ENCODE measurements around the gene ISM1.
"Not testable (repeated sequence)": the region's sequence is repeated elsewhere in the genome, so short reads cannot be mapped to it uniquely, and the experiment has no call there.

Gene ISM1

DNA sequence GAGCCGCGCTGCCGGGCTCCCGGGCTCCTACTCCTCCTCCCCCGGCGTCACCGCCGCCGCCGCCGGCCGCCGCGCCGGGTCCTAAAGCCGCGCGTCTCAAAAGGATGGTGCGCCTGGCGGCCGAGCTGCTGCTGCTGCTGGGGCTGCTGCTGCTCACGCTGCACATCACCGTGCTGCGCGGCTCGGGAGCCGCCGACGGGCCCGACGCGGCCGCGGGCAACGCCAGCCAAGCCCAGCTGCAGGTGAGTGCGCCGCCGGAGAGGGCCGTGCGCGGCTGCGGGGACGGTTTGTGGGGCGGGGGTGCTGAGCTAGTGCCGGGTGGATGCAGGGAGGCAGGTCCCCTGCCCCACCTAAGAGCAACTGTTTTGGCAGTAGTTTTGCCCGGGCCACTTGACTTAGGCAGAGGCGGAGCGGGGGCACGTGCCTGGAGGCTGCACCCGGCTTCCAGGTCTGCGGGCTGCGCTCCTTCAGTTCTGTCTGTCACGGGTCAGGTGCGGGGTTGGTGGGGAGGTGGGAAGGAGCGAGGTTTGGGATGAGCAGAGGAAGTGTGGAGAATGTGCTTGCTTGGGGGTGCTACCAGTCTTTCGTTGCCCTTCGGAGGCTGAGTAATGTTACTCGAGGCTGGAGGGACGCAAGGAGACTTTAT is 722 bp downstream of the ISM1 start:
- peak; percentile 56 for DNase-seq

- DNase-seq, result no peak
These were observed 1.2 kb downstream of the ISM1 start for GRCh38 chr20:13222319-13222716.

DNA sequence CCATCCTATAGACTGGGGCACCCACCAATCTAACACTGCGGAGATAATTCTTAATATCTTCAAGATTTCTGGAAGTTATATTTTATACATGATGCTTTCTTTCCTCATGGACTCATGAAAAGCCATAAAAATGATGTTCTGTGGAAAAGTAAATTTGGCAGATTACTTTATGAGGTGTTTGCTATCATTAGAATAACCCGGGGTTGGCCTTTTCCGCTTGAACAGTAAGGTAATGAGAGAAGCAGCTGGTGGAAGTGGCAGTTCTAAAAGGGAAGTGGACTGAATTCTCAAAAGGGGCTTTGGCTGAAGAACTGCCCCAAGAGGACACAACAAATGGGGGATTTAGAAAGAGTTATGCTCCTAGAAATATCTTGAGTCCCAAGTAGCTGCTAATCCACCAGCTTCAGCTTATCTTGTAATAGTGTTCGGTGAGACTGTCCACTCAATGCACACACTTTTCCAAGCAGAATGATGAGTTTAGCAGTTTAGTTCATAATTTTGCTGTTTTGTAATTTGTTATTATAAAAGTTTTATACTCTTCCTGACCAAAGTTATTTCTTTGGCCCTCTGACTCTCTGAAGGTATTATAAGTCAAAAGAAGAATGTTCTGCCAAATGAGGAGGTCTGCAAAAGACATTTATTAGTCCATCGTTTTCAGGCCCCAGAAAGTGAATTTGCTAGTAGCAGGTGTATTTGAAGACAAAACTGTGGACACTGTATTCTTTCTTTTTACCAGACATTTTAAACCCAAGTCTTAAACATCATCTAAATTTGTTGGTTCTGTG is 2.9 kb downstream of the ISM1 start:
- no peak for DNase-seq

- DNase-seq, result no peak
These were observed 5.3 kb downstream of the ISM1 start for GRCh38 chr20:13226367-13226766.

DNA sequence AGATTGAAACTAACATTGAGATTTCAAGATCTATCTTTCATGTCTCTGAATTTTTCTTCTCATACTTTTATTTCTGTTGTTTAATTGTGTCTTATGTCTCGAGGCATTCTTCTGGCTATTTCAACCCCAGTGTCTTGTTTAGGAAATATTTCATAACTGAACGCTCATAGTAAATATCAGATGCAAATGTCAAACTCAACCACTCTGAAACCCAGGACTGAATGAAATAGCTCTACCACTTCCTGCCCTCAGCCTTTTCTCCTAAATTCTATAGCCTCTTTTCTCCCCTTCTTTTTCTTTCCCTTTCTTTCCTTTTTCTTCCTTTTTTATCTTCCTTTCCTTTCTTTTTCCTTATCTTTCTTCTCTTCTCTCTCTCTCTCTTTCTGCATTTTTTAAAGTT is 7.7 kb downstream of the ISM1 start:
- no peak for DNase-seq

- DNase-seq, result no peak
These were observed 8.5 kb downstream of the ISM1 start for GRCh38 chr20:13229538-13229937.

GRCh38 chr20:13231031-13231752 is 10.1 kb downstream of the ISM1 start:
- peak; percentile 44 for DNase-seq

DNA sequence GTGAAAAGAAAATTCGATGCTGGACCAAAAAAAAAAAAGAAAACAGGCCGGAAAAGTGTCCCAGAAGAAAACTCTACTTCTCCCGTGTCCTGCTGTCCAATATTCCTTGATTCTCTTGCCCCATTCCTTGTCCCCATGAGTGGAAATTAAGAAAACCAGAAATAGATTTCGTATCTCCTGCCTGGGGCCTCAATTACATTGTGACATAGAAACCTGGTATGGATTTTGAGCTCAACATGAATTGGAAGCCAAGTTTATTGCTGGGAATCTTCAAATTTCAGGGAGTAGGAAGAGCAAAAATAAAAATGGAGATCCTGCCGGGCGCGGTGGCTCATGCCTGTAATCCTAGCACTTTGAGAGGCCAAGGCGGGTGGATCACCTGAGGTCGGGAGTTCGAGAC is 11.9 kb downstream of the ISM1 start:
- no peak for DNase-seq

DNA sequence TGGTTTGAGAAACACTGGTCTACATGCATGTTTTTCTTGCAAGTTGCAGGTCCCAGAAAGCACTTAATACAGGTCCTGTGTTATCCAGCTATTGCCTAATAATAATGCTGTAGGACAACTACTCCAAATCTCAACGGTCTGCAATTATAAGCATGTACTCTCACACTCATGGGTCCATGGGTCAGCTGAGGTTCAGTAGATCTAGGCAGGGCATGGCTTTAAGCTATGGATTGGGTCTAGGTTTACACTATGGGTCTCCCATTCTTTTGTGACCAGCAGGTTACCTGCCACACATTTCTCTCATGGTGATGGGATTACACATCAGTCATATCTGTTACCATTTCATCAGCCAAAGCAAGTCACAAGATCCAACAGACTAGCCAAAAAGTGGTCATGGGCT is 13.9 kb downstream of the ISM1 start:
- no peak for DNase-seq

DNA sequence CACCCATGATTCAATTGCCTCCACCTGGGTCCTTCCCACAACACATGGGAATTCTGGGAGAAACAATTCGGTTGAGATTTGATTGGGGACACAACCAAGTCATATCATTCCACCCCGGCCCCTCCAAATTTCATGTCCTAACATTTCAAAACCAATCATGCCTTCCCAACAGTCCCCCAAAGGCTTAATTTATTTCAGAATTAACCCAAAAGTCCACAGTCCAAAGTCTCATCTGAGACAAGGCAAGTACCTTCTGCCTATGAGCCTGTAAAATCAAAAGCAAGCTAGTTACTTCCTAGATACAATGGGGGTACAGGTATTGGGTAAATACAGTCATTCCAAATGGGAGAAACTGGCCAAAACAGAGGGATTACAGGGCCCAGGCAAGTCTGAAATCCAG is 15.3 kb downstream of the ISM1 start:
- not testable (repeated sequence) for DNase-seq

DNA sequence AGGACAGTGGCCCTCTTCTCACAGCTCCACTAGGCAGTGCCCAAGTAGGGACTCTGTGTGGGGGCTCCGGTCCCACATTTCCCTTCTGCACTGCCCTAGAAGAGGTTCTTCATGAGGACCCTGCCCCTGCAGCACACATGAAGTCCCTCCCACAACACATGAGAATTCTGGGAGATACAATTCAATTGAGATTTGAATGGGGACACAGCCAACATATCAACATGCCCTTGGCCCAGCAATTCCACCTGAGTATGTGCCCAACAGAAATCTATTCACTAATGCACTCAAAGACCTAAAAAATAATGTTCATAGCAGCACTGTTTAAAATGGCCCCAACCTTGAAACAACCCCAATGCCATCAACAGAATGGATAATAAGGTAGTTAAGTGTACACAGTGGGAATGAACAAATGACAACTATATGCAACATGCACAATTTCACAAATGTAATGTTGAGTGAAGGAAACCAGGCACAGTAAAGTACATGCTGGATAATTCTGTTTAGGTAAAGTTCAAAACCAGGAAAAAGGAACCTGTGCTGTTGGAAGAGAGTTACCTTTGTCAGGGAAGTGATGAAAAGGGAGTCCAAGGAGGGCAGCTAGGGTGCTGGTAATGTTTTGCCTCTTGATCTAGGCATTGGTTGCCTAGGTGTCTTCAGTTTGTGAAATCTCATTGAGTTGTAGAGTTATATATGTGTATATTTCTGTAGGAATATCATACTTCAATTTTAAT is 16.1 kb downstream of the ISM1 start:
- no peak for DNase-seq

DNA sequence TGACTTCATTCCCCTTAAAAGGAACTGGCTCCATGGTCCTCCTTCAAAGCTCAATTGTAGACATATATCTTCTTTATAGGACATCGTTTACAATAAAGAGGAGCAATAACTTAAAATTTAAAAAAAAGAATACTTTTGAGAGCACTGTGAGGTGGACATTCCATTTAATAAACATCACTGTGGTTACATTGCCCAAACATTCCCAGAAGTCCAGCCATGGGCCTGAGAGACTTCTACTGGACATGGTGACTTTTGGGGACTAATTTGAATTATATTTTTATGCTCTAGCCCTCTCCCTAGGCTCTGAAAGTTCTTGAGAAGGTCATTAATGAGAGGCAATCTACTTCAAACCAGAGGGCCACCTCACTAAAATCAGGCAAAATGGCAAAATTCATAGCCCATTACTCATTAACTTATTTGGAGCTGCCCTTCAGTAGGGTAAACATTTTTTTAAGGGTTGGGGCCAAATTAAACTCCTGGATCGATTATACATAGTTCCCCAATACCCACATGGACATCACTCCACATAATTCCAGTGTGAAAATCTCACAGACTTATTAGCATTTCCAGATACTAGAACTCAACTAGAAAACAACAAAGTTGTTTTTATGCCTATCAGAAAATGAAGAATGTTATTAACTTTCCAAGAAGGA is 17.1 kb downstream of the ISM1 start:
- no peak for DNase-seq

GRCh38 chr20:13243826-13244376 is 22.8 kb downstream of the ISM1 start:
- DNase-seq, result no peak

- no peak for DNase-seq
These were observed 24.2 kb downstream of the ISM1 start for GRCh38 chr20:13245250-13245723.

- no peak for DNase-seq
These were observed 28.2 kb downstream of the ISM1 start for GRCh38 chr20:13249118-13249797.

GRCh38 chr20:13249798-13250170 is 28.7 kb downstream of the ISM1 start:
- DNase-seq, result no peak

GRCh38 chr20:13250251-13250650 is 29.2 kb downstream of the ISM1 start:
- DNase-seq, result no peak

DNA sequence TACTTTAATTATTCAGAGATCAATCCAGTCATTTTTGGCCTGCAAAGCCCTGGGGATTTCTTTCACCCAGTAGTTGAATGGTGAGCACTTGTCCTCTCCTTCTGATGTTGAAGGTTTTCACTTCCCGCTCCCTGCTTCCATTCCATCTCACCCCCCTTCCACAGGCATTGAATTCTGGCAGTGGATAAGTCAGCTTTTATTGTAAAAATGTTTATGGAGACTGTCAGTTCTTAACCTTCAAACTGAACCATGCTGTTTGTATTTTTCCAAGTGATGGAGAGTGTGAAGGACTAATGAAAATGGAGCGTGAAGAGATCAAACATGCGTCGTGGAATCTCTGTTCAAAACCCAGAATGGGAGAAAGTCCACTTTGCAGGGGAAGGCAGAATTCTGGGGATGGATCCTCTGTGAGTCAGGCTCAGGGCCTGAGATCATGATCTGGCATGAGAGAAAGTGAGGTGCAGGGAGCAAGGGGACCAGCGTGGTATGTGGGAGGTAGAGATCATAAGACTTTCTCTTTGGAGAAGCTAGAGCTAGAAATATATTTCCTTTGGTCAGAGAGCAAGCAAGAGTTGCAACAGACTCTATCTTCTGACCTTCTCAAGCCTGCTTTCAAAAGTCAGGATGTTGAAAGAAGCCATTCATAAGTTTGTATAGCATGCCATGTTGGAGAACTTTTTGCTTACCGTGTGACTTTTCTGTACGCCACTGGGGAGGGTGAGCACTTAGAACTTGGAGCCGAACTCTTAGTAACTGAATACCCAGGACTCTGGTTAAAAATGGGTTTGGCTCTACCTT is 30.2 kb downstream of the ISM1 start:
- no peak for DNase-seq

DNA sequence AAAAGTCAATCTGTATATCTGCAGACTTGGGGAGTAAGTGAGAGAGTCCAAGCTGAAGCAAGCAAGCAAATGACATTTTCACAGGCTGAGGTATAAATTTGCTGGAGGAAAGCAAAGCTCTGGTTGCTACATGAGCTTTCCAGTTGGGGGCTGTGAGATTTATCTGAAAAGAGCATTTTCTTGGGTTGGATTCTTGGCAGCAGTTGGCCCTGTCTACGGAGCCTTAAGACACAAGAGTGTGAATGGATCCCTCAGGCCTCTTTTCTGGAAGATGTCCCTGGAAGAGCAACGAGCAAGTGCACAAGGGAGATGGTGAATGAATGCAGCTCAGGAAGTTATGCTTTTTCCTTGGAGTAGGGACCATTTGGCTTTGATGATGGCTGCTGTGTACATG is 30.8 kb downstream of the ISM1 start:
- DNase-seq, result no peak

DNA sequence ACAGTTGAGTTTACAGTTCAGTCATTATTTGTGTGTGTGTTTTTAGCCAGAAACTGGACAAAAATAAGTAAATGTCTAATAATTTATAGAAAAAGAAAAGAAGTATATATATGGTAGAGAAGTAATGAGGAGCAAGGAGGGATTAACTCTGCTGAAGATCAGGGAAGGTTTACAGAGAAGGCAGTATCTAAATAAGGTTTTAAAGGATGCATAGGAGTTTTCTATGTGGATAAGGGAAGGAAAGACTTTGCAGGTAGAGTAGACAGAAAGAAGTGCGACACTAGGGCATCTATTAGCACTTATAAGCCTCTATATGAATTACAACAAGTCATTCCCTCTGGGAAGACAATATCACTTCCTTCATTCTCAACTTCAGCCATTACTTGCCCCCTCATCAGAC is 34.3 kb downstream of the ISM1 start:
- no peak for DNase-seq

DNA sequence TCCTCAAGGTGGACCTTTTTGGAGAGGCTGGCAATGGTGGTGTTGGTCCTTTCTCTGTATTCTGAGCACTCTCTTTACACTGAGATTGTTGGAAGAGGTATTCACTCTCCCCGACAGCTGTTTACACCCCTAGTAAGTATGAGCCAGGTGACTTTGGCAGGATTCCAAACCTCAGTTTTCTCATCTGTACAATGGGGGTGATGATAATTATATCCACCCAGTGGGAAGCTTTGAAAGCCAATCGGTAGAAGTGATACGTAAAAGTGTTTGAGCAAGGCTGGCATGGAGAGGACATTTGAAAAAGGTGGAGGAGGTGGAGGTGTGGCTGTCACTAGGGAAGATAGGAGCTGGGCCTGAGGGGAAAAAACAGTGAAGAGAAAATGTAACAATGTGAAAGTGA is 35.5 kb downstream of the ISM1 start:
- DNase-seq, result no peak

Measured in EL (cell line).